Ammon's horn (tissue), 1 donor: ENCODE results near the gene CEBPG.

Experiments used
- DNase-seq: peaks from one replicate; pipeline ENCODE4 v3.0.0-alpha.2; 2016; ENCODE audit warnings: low spot score

Gene CEBPG

GRCh38 chr19:33350538-33351309, 22.8 kb upstream of the CEBPG start:
- DNase-seq = peak; percentile 51

GRCh38 chr19:33355535-33355934, 18.0 kb upstream of the CEBPG start:
- DNase-seq = no peak

GRCh38 chr19:33357556-33357955, 16.0 kb upstream of the CEBPG start:
- no peak for DNase-seq

GRCh38 chr19:33358408-33358807, 15.1 kb upstream of the CEBPG start:
- no peak for DNase-seq

GRCh38 chr19:33359581-33359980, 13.9 kb upstream of the CEBPG start:
- no peak for DNase-seq

GRCh38 chr19:33362508-33363228, 10.8 kb upstream of the CEBPG start:
- DNase-seq = no peak

GRCh38 chr19:33363476-33363875, 10.0 kb upstream of the CEBPG start:
- DNase-seq = no peak

GRCh38 chr19:33365691-33366090, 7.8 kb upstream of the CEBPG start:
- DNase-seq = no peak

GRCh38 chr19:33366127-33366526, 7.4 kb upstream of the CEBPG start:
- DNase-seq = no peak

GRCh38 chr19:33366897-33367296, 6.6 kb upstream of the CEBPG start:
- DNase-seq = no peak

GRCh38 chr19:33368074-33368864, 5.2 kb upstream of the CEBPG start:
- no peak for DNase-seq

- no peak for DNase-seq
Measured at GRCh38 chr19:33370783-33371182, 2.7 kb upstream of the CEBPG start.

- no peak for DNase-seq
Measured at GRCh38 chr19:33374236-33374714, 766 bp downstream of the CEBPG start.

GRCh38 chr19:33375156-33375836, 1.8 kb downstream of the CEBPG start:
- DNase-seq = no peak

- no peak for DNase-seq
Measured at GRCh38 chr19:33375837-33376159, 2.3 kb downstream of the CEBPG start.

- DNase-seq = no peak
Measured at GRCh38 chr19:33376423-33376822, 2.9 kb downstream of the CEBPG start.

GRCh38 chr19:33376941-33377557, 3.5 kb downstream of the CEBPG start:
- no peak for DNase-seq

GRCh38 chr19:33377586-33378475, 4.3 kb downstream of the CEBPG start:
- DNase-seq = no peak

- DNase-seq = no peak
Measured at GRCh38 chr19:33379151-33379829, 5.8 kb downstream of the CEBPG start.

GRCh38 chr19:33381101-33381500, 7.6 kb downstream of the CEBPG start:
- DNase-seq = no peak
